Brain microvascular endothelial cell (primary cell): ENCODE measurements around the gene IMPG1.

Source experiments
- DNase-seq: peaks from one replicate; pipeline ENCODE4 v3.0.0-alpha.2; 2020
- H3K27ac ChIP-seq: fragments of 250-450 bp; sonication (Bioruptor Pico); 2 replicates; pipeline ENCODE4 v1.5.1; 2020; ENCODE audit warnings: mild to moderate bottlenecking, moderate library complexity
- H3K27me3 ChIP-seq: fragments of 250-450 bp; sonication (Bioruptor Pico); replicated peaks from 2 replicates; pipeline ENCODE4 v1.5.1; 2020; ENCODE audit warnings: mild to moderate bottlenecking
- H3K36me3 ChIP-seq: fragments of 250-450 bp; sonication (Bioruptor Pico); replicated peaks from 2 replicates; pipeline ENCODE4 v1.5.1; 2020; ENCODE audit warnings: mild to moderate bottlenecking
- H3K4me3 ChIP-seq: 2 replicates; pipeline ENCODE4 v1.5.1; 2011; ENCODE audit warnings: low read depth, mild to moderate bottlenecking, control low read depth, low read length, moderate library complexity
- in situ Hi-C: cut with HindIII; loops from 2 replicates; pipeline ENCODE4 v1.10.0; 2017; ENCODE audit warnings: low sequenced_read_pairs, low pct_ligation_motif_present
- TF ChIP-seq, protein P1 (sequence below): IDR thresholded peaks from 2 replicates; pipeline ENCODE4 v1.5.1; 2011; ENCODE audit warnings: low read depth, mild to moderate bottlenecking, moderate library complexity, low read length, control low read depth, inconsistent platforms; ENCODE audit errors: missing control alignments

Gene IMPG1

DNA sequence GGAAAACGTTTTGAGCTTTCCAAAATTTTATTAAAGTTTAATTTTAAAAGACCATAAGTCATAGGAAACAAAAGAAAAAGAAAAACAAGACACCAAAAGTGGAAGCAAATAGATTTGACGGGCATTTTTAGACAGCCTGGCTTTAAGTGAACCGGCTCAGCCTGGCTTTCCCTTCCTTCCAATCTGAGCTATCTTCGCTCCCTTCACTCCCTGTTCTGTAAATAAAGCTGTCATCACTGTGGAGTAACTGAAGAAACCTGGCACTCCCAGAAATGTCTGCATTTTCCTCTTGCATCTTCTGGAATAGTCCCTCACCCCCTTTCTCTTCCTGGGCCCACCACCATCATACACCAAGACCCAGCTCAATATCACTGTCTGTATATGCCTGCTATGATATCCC is 131.9 kb downstream of the IMPG1 start:
- Histone ChIP-seq H3K36me3 (no peaks in the 10 kb centered on the region), H3K27me3 (no peaks in the 10 kb centered on the region), H3K27ac (no peak overlapping the region), H3K4me3 (no peak overlapping the region)
- no peak for DNase-seq
- in situ Hi-C loops: loop anchor here (25.0 kb wide), 1 partner anchor 1522 kb away; the partner anchor contains the start of gene HTR1B
- TF ChIP-seq, protein P1, sequence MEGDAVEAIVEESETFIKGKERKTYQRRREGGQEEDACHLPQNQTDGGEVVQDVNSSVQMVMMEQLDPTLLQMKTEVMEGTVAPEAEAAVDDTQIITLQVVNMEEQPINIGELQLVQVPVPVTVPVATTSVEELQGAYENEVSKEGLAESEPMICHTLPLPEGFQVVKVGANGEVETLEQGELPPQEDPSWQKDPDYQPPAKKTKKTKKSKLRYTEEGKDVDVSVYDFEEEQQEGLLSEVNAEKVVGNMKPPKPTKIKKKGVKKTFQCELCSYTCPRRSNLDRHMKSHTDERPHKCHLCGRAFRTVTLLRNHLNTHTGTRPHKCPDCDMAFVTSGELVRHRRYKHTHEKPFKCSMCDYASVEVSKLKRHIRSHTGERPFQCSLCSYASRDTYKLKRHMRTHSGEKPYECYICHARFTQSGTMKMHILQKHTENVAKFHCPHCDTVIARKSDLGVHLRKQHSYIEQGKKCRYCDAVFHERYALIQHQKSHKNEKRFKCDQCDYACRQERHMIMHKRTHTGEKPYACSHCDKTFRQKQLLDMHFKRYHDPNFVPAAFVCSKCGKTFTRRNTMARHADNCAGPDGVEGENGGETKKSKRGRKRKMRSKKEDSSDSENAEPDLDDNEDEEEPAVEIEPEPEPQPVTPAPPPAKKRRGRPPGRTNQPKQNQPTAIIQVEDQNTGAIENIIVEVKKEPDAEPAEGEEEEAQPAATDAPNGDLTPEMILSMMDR: no peak

DNA sequence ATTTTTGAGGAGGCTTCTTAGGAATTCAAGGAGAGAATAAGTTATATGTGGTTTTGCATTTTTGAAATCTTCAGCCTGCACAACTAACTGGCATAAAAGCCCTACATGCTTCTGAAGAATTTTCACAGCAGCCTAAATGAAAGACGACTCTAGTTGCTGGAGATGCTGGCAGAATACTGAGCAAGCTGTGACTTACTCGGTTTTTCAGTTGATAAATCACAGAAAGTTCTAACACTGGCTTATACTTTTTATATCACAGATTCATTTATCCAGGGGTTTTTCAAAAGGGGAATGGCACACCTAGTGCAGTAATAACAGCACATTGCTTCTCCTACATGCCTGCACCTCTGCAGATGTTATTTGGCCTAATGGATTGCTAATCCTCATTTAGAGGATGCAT is 134.6 kb downstream of the IMPG1 start:
- H3K4me3 ChIP-seq: no peak overlapping the region
- TF ChIP-seq, protein P1: no peak
- in situ Hi-C loops: loop anchor here (25.0 kb wide), 1 partner anchor 1524 kb away; the partner anchor contains the start of gene HTR1B
- H3K36me3 ChIP-seq: no peaks in the 10 kb centered on the region
- H3K27me3 ChIP-seq: no peaks in the 10 kb centered on the region
- H3K27ac ChIP-seq: no peak overlapping the region
- DNase-seq: no peak

DNA sequence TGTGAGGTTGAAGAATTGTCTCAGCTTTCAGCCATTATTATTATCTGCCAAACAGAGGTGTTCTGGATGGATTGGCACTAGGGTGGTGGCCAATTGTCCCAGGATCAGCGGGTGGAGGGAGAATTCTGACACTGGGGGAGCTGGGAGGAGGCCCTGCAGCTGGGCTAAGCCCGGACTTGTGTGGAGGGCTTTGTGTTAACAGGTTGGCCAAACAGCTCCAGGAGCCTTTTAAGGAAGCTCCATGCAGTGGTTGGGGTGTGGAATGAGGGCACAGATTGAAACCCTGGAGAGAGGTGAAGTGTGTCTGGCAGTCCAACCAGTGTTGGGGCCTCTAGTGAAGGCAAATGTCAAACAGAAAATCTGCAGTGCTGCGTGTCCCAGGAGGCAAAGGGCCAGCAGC is 135.8 kb downstream of the IMPG1 start:
- in situ Hi-C loops: loop anchor here (25.0 kb wide), 1 partner anchor 1526 kb away; the partner anchor contains the start of gene HTR1B

DNA sequence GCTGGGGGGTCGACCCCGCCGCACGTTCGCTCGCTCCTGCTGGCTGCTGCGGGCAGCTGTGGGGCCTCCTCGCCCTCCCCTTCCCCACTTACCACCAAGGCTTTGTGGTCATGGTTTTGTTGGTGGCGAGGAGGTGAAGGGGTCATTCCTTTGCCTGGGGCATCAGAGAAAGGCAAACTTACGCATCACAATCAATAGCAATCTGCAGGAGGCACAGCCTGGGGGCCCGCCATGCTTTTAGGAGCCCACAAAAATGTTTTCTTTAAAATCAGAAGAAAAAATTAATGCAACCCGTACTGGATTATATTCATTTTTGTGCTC is 137.0 kb downstream of the IMPG1 start:
- Histone ChIP-seq H3K36me3 (no peaks in the 10 kb centered on the region), H3K4me3 (peak overlapping the region; percentile 58)

More for the DNA sequence above, 135.8 kb downstream of the IMPG1 start:
- TF ChIP-seq, protein P1: no peak
- H3K36me3 ChIP-seq: no peaks in the 10 kb centered on the region
- H3K27ac ChIP-seq: no peak overlapping the region
- DNase-seq: no peak
- no peaks in the 10 kb centered on the region for H3K27me3 ChIP-seq
- no peak overlapping the region for H3K4me3 ChIP-seq

DNA sequence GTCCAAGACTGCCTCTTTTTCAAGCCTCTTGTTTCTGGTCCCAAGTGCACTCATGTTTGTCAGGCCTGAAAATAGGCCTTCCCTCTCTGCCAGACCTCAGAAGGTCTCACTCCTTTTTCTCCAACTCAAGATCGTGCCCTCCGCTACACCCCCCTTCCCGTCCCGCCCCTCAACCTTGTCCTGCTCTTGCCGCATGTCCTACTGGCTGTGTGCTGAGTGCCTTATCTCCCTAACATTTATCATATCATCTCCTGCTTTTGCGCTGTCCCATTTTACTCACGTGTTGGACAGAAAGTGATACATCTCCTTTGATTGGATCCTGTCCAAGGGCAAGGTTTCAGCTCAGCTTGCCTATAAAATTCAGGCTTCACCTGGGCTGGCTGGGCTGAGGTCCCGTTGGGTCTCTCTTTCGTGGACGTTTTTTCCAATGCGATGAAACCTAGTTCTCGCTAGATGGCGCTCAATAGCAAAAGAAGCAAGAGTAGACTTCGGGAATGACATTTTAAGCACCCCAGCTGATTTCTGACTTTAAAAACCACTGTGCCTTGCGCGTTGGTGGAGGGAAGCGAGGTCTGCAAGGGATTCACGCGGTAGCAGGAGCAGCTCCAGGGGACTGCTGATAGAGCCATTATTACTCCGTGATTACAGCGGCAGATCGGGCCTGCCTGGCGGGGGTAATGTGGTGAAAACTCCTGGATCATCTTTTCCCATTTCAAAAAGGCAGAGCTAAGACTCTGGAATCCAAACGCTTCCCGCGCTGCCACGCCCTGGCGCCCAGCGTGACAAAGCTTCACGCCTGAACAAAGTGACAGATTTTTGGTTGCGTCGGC is 137.6 kb downstream of the IMPG1 start:
- no peaks in the 10 kb centered on the region for H3K36me3 ChIP-seq
- H3K4me3 ChIP-seq: peak overlapping the region; percentile 58
- in situ Hi-C loops: loop anchor here (25.0 kb wide), 1 partner anchor 1527 kb away; the partner anchor contains the start of gene HTR1B
- no peak overlapping the region for H3K27ac ChIP-seq
- TF ChIP-seq, protein P1: peak; percentile 86
- DNase-seq: peak; percentile 73
- no peaks in the 10 kb centered on the region for H3K27me3 ChIP-seq

More for the DNA sequence above, 137.0 kb downstream of the IMPG1 start:
- in situ Hi-C loops: loop anchor here (25.0 kb wide), 1 partner anchor 1527 kb away; the partner anchor contains the start of gene HTR1B
- DNase-seq: no peak
- H3K27ac ChIP-seq: no peak overlapping the region
- TF ChIP-seq, protein P1: no peak
- H3K27me3 ChIP-seq: no peaks in the 10 kb centered on the region
